Stimulated activated CD8-positive, alpha-beta memory T cell treated with anti-CD3 and anti-CD28 coated beads, Interleukin-12 subunit alpha, Interleukin-12 subunit beta, amount 100 ng/mL, for 24 hours (primary cell): ENCODE results near the gene TEC.
"Not testable (repeated sequence)": the region's sequence is repeated elsewhere in the genome, so short reads cannot be mapped to it uniquely, and the experiment has no call there.

Experiments used
- DNase-seq: peaks from one replicate; pipeline ENCODE4 v3.0.0-alpha.2; 2020; ENCODE audit errors: extremely low read depth

The TEC gene

DNA sequence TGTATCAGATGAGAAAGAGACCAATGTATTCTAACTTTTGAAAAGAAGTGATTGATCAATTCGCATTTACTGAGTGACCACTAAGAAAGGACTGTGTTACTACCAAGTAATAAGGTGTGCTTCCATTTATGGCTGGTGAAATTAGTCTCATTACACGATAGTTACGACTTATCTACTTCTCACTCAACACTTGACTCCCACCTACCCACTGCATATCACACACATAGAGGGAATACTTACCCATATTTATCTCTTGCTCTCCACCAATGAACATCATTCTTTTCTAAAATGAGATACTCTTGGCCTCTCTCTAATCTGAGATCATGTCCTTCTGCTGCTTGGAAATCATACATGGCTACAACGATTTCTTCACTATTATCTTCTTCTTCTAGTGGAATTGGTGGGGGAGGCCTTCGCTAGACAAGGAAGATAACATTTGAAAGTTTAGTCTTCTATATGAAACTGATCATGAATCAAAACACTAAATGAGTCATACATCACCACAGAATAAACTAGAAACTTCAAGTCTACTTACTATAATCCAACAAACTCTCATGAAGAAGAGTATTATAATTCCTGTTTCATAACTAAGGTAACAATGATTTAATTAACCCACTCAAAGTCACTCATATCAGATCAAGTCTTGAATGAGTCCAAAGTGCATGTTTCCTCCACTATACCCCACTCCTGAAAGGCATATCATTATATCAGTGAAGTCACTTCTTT is 101.9 kb downstream of the TEC start:
- DNase-seq: no peak

DNA sequence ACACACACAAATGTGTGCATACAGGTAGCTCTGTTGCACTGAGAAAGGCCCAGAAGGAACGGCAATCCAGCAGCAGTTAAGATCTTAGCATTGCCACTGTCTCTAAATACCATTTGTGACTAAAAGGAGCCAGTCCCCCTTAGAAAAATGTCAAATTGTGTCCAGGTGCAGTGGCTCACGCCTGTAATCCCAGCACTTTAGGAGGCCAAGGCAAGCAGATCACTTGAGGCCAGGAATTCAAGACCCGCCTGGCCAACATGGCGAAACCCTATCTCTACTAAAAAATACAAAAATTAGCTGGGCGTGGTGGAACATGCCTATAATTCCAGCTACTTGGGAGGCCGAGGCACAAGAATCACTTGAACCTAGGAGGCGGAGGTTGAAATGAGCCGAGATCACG is 105.1 kb downstream of the TEC start:
- not testable (repeated sequence) for DNase-seq

DNA sequence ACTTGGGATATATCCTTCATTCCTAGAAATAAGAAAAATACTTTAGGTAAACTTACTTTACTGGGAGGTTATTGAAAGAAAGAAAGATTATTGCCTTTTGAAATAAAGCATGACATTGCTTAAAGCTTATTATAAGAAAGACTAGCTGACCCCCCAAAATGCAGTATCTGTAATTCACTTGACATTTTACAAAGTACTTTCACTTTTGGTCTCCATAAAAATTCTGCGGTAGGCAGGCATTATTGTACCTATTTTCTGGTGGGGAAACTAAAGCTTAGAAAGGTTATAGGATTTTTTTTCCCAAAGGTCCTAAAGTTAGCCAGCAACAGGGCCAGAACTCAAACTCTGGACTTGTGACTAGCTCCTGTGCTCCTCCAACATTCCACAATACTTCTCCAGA is 105.9 kb downstream of the TEC start:
- DNase-seq: no peak

DNA sequence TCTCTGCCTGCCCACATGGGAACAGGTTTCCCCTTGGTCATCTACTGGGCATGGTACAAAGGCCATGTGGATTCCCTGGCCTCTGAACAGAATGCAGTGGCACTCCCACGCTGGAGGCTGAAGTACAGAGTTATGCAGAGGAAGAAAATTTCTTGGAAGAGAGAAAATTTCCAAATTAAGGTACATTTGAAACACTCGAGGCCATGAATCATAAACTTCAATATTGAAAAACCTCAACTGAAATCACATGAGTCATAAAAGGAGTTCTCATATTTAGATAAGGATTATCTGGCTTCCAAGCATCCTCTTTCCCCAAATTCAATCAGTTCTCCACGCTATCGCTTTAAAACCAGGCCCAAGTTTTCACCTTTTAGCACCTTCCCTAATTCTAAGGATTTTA is 107.5 kb downstream of the TEC start:
- DNase-seq: no peak

DNA sequence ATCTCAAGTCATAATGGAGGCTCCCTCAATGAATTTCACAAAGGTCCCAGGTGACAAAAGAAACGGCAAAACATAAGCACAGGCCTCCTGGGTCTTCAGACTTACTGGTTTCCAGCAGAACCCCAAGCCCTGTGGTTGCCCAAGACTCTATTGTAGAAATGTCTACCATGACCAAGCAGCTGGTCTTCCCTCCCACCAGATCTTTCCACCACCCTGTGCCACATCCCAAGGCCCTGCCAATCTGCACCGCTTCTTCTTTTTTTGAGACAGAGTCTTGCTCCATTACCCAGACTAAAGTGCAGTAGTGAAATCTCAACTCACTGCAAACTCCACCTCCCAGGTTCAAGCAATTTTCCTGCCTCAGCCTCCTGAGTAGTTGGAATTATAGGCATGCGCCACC is 112.4 kb downstream of the TEC start:
- DNase-seq: no peak

DNA sequence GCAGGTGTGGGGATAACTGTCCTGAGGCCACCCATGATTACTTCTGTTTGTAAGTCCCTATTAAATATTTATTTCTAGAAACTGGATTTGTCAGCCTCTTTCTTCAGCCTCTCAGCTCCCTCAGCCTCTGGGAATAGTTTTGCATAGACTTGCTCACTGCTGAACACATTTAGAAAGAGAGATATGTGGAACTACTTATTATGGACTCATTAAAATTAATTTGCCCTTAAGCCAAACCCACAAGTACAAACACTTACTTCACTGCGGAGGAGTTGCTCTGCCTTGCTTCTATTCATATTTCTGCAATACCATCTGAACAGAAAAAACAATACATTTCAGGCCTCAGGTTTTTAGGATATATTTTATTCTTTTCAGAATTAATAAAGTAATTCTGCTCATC is 113.2 kb downstream of the TEC start:
- no peak for DNase-seq

DNA sequence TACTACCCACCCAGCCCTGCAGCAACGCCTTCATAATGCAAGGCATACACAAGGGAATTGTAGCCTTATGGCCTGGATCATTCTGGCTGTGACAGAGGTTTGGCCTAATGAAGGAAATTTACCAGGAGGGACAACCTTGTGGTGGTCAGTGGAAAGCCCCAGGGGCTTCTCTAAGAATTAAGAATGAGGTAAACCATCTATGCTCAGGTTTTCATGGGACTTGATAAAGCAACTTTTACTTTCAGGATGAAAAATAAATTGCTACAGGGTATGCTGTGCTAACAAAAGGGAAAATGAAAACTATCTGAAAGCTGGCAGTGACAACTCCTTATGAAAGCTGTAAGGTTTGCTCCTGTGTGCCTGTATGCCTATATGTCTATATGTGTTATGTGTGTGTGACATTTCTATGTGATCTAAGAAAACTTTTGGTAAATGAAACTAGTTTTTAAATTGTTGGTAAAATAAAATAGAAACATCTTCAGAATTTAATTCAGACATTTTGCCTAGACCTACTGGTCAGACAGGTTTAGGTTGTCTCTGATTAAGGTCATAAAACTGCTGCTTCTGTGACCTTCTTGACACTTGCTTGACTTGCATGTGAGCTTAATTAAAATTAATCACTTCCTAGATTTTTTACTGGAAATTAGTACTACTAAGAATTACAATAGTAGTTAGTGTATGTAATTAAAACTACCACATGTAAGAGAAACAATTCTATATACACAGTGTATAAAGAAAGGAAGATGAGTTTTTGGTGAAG is 115.7 kb downstream of the TEC start:
- DNase-seq: no peak

DNA sequence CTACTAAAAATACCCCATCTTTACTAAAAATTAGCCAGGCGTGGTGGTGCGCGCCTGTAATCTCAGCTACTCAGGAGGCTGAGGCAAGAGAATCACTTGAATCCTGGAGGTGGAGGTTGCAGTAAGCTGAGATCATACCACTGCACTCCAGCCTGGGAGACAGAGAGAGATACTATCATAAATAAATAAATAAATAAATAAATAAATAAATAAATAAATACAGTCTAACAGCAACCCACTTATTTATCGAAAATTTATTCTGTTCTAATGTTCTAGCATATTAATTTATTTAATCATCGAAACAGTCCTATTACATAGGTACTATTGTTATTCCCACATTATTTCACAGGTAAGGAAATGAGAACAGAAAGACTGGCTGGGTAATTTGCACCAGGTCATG is 117.4 kb downstream of the TEC start:
- no peak for DNase-seq

DNA sequence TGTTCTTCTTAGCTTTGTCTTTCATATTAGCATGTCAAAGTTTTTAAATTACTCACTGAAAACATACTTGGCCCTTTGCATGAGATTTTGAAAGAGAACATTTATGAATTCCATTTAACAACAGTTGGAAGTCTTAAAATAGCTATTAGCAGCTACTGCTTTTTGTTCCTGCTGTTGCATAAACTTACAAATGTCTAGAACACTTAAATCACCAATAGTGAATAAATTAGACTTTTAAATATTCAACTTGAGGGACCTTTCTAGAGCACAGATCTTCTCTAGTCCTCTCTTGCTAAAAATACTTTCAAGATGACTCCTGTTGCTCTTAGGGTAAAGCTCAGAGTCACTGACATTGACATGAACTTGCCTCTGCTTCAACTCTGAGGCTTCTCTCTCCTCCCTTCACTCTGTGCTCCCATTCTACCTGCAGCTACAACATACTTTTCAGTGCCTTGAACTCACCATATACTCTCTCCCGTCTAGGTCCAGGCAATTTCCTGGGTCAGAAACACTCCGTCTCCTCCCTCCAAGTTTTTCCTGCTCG is 119.7 kb downstream of the TEC start:
- DNase-seq: no peak

DNA sequence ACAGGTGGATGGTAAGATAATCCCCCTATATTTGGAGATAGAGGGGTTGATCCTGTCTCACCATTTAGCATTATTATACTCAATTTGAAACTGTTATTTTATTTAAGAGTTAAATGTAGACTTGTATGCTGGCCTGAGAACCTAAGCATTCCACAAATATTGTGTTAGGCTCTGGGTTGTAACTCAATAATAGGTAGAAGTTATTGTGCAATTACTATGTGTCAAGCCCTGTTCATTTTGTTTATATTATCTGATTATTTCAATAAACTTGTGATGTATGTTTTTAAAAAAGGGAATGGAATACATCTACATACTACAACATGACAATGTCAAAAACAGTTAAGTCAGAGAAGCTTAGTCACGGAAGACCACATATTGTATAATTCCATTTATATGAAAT is 122.0 kb downstream of the TEC start:
- no peak for DNase-seq

DNA sequence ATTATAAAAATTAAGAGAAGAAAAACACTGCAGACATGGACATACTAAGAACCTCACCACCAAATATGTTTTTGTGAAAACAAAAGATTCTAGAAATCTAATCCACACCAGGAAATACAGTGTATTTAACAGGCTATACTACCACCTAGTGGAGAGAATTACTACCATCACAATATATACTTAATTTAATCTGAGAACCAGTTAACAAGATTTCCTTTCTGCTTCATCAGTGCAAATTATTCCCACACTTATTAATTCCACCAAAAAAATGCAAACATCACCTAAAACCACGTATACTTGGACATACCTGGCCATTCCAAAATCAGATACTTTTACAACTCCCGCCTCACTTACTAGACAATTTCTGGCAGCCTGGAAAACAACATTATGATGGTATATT is 128.6 kb downstream of the TEC start:
- DNase-seq: no peak

DNA sequence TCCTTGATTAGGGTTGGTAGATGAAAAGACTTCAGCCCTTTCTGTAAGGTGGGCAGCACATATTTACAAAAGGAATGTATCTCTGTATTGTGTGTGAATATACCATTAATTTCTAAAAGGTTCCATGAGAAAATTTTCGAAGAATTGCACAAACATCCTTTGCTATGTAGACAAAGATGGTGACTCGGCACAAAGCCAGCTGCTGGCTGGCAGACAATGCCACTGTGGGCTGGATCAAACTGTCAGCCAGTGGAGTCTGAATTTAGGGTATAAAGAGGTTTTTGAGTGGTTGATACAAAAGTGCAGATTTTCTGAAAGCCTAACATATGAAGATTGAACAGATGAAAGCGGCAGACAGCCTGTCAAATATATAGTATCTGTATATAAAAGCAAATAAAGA is 129.9 kb downstream of the TEC start:
- no peak for DNase-seq

DNA sequence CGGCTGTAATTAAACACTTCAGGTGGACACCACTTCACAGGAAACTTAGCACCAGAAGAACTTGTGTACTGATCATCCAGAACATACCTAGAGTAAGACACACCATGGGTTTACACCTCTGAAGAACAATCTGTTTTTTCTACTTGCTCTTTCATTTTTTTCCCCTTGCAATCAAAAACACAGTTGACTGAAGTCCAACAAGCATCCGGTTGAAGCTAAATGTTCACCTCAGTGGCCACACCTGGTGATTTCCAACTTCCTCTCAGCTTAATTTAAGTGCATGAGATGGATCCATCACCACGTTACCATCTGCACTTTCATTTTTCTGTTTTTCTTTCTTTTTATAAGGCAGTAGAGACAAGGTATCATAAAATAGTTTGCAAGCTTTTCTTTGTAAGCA is 130.7 kb downstream of the TEC start:
- DNase-seq: no peak

DNA sequence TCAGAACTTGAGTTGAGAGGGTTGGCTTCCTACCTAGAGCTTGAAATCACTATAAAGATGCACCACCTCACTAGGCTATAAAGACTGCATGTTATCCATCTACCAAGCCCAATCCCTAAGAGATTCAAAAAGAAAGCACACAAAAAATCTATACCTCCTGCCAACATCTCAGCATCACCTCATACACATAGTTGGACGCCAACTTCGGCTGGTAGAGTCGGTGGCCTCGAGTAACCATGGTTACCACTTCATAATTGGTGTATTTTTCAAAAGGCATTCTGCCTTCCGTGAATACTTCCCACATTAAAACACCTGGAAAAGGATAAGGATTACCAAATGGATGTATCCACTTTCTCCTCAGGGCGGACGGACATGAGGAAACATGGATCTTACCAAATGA is 131.1 kb downstream of the TEC start:
- DNase-seq: no peak

DNA sequence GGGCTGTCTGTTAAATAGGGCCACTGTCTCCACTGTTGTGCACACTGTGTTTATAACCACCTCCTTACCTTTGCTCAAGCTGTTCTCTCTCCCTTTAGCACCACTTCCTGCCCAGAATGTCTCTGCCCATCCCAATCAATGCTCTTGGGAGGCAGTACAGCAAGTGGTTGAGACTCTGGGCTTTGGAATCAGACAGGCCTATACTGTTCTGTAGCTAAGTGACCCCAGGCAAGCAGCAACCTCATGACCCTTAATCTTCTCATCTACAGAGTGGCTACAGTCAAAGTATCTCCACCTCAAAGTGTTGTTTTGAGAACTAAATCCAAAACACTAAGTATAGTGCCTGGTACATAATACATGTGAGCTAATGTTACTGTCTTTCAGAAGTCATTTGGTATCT is 131.8 kb downstream of the TEC start:
- no peak for DNase-seq

DNA sequence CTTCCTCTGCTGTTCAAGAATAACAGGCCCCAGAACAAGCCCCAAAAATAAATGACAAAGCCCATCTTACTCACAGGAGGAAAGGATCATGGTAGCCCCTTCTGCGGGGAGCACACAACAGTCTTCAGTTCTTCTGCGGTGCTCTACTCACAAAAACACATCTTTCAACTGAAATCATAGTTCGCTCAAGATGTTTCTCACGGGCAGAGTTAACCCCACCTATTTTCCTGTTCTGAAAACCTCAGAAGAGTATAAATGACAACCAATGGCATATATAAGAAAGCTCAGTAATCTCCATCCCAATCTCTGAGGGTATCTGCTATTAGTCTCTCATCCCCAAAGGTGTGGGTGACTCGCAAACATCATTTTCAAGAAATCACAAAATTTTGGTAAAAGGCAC is 135.6 kb downstream of the TEC start, which contains the start of gene TXK:
Gene TXK (minus strand): TSS at position 170 of the 400 bp plus-strand sequence. CDS start 80 bp downstream, at position 90.
- DNase-seq: no peak

DNA sequence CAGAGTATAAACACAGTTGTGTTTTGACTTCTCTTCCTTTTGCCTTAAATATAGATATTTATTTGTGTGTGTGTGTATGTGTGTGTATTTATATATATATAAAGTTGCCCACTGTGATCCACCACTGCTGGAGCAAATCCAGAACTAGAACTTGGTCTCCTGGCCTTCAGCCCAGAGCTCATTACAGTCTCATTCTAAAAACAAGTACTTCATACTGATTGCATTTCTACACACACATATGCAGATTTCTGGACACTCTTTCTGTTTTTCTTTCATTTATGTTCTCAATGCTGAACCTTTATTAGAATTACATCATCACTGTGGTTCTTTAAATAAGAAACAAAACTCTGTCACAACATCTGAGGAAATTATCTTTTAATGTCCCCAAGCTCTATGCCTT is 136.0 kb downstream of the TEC start:
- DNase-seq: no peak

DNA sequence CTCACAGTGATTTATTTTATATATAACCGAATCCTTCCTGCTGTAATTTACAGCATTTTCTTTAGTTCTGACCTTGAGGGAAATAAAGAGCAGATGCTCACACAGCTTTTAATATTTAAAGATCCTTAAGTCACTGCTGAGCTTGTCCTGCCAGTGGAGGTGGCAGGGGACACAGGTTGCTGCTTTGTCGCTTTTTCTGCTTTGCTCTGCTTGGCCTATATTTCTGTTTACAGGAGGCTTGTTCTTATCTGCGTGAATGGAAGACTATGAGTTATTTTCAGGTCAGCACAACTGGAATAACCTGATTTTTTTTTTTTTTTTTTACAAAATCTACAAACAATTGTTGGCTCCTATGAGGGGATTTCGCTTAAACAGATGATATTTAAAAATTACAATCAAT is 137.9 kb downstream of the TEC start:
- no peak for DNase-seq

DNA sequence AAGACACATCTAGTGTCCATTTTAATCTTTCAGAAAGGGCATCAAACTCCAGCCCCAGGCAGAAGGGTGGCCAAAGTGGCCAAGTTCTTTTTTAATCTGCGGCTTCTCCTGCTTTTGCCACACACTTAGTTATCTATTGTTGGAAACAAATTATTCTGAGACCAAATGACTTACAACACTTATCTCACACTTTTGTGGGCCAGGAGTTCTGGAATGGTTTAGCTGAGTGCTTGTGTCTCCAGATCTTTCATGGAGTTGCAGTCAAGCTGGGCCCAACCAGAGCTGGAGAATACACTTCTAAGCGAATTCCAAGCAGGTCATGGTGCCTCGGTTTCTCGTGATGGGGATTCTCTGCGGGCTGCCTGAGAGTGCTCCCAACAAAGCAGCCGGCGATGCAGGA is 139.5 kb downstream of the TEC start:
- DNase-seq: no peak

DNA sequence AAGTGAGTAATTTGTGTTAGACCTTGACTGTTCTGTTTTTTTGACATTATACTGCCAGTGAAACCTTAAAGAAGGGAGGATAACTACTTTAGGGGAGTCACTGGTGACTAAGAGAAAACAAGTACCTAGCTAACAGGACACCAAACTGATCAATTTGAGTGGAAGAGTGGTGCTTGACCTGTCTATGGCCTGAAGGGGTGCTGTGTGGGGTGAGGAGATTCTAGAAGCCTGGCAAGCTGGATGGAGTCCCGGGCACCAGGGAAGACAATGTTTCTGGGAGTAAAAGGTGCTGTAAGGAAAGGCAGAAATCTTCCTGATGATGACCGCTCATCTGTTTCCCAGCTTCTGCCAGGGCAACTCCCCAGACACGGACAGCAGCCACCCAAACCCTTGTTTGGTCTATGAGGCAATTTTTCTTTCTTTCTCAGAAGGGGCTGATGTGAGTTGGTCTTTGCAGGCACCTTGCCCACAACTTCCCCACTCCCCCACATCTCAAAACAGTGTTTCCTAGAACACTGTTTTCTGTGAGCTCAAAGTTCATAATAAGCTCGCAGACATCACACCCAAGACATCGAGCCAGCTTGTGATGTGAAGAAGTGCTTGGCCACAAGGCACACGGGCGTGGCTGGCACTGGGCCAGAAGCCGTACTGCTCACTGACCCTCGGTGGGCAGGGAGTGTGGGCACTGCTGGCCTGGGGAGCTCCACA is 140.2 kb downstream of the TEC start:
- no peak for DNase-seq

DNA sequence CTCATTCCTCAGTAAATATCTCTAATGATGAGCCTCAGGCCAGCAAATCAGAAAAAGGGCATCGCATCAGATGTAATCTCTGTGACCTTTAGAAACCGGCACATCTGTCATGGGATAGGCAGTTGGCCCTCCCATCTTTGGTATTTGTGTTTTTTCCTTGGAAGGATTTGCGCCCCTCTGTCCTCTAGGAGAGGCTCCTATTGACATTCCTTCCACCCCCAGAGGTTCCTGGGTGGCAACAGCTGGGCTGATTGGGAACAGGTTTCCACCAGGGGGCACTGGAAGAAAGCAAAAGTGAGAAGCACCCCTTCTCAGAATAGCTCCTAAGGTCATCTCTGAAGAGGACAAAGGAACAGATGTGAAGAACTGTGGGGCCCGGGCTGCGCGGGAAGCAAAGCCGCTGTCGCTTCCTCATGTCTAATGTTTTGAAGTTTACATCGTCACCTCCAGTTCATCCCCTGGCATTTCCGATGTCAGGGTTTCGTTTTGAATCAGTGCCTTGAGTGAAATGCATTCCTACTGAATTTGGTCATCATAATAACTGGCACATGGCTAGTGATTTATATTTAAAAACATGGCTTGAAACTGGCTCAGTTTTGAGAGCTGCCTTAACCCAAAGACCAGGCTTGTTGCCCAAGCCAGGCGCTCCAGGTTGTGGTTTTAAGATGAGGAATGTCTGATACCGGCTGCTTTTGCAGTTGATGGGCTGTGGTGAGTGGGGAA is 141.8 kb downstream of the TEC start:
- DNase-seq: peak; percentile 32

DNA sequence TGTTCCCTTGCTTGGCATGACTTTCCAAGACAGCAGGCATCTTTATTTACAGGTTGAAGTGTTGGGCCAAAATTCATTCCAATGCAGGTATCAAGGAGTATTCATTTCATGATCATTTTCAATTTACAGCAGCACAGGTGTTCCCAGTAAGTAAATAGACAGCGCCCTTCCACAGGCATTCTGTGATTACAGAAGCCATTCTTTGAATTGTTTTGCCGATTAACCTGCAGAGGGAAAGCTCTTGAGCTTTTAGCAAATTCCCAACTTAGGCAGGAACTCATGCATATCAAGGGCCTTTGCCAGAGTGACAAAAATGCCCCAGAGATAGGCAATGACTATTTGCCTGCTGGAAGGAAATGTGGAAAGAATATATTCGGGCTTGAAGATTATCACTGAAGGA is 142.4 kb downstream of the TEC start:
- DNase-seq: no peak
